ENCODE results near the gene PRKD1.

PRKD1 gene

GRCh38 chr14:29527286-29527685, 400.4 kb downstream of the PRKD1 start:
- Histone ChIP-seq H3K9ac (ENCODE audit: low read length) (no peak overlapping the region), H3K4me1 (ENCODE audit: control insufficient read depth, low read depth, low read length) (peaks cover 3% of the 10 kb centered on the region)

More at GRCh38 chr14:29527286-29527685, 400.4 kb downstream of the PRKD1 start:
- Histone ChIP-seq H3K27me3 (ENCODE audit: control insufficient read depth, insufficient read depth, low read length) (no peaks in the 10 kb centered on the region), H3K9me3 (ENCODE audit: control insufficient read depth, low read depth, low read length) (no peaks in the 10 kb centered on the region), H3K27ac (ENCODE audit: low read length) (no peak overlapping the region), H3K36me3 (ENCODE audit: control insufficient read depth, low read depth, low read length) (no peaks in the 10 kb centered on the region), H3K4me3 (ENCODE audit: low read length) (no peak overlapping the region)
